ENCODE results near the gene MYLK4. TPM values are rescaled to one million over a fixed set of nuclear protein-coding genes. Genes with fewer than 3 reads are reported as not detected.

MYLK4 gene
- total and polyA plus RNA-seq, 9 donors = 0.24 to 0.83 (median 0.50) TPM

Other genes starting within 250 kb of the MYLK4 start
- 10 to 100 TPM; 30.4 to 73.4 (median 34.6) TPM for gene WRNIP1, start 14.5 kb upstream of the MYLK4 start, total RNA-seq
- 10 to 100 TPM; 33.9 to 39.5 TPM for gene WRNIP1, start 14.5 kb upstream of the MYLK4 start, polyA plus RNA-seq
- gene SERPINB1, start 90.9 kb upstream of the MYLK4 start, total RNA-seq = 10 to 100 TPM; 13.5 to 38.1 (median 27.7) TPM
- gene SERPINB1, start 90.9 kb upstream of the MYLK4 start, polyA plus RNA-seq = 10 to 100 TPM; 25.9 to 57.0 TPM
- gene SERPINB9, start 152.4 kb upstream of the MYLK4 start, total RNA-seq = 10 to 100 TPM in 2 of 7 donors, 1 to 10 TPM in 5; 3.0 to 14.6 (median 3.8) TPM
- 1 to 10 TPM; 1.9 to 6.9 TPM for gene SERPINB9, start 152.4 kb upstream of the MYLK4 start, polyA plus RNA-seq
- 100 to 1,000 TPM in 6 of 7 donors, 10 to 100 TPM in 1; 98.1 to 161 (median 156) TPM for gene SERPINB6, start 220.6 kb upstream of the MYLK4 start, total RNA-seq
- 100 to 1,000 TPM; 138 to 252 TPM for gene SERPINB6, start 220.6 kb upstream of the MYLK4 start, polyA plus RNA-seq
- gene NQO2, start 249.0 kb upstream of the MYLK4 start, total RNA-seq = 10 to 100 TPM; 16.2 to 41.1 (median 26.8) TPM
- gene NQO2, start 249.0 kb upstream of the MYLK4 start, polyA plus RNA-seq = 10 to 100 TPM; 31.6 to 48.4 TPM